ENCODE data around the gene ANTXRL. TPM values are rescaled to one million over a fixed set of nuclear protein-coding genes. Genes with fewer than 3 reads are reported as not detected.
"Not testable (repeated sequence)": the region's sequence is repeated elsewhere in the genome, so short reads cannot be mapped to it uniquely, and the experiment has no call there.

Gene ANTXRL
- total and polyA plus RNA-seq, 12 donors = 0.22 to 6.3 (median 0.49) TPM; not detected in 7

DNA sequence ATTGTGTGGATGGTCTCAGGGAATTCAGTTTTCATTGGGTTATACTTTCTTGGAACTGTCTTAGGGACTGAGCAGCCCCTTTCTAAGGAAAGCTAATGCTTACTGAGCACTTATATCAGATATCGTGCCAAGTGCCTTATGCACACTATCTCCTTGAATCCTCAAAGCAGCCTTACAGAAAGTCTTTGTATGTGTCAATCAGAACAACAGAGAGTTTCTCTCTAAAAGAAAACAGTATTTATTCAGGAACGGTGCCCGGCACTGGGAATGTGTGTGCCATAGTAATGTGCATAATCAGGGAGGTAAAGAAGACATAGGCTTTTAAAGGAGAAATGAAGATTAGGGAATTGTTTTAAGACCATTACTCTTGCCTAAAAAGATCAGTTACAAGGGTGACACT lies 17.3 kb downstream of the ANTXRL start:
- ATAC-seq (no peak), DNase-seq (no peak)
- WGBS, 2 donors = 85 to 87% methylated on average over 3 of the region's 3 CpGs
- no peaks in the 10 kb centered on the region for H3K36me3 ChIP-seq
- TF ChIP-seq, protein P1, sequence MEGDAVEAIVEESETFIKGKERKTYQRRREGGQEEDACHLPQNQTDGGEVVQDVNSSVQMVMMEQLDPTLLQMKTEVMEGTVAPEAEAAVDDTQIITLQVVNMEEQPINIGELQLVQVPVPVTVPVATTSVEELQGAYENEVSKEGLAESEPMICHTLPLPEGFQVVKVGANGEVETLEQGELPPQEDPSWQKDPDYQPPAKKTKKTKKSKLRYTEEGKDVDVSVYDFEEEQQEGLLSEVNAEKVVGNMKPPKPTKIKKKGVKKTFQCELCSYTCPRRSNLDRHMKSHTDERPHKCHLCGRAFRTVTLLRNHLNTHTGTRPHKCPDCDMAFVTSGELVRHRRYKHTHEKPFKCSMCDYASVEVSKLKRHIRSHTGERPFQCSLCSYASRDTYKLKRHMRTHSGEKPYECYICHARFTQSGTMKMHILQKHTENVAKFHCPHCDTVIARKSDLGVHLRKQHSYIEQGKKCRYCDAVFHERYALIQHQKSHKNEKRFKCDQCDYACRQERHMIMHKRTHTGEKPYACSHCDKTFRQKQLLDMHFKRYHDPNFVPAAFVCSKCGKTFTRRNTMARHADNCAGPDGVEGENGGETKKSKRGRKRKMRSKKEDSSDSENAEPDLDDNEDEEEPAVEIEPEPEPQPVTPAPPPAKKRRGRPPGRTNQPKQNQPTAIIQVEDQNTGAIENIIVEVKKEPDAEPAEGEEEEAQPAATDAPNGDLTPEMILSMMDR (IDR thresholded peaks at IDR 0.05) = no peak
- H3K27ac ChIP-seq = no peak overlapping the region
- H3K9me3 ChIP-seq = no peaks in the 10 kb centered on the region
- peaks cover 0 to 14% (median 0%) of the 10 kb centered on the region in 9 donors for H3K4me1 ChIP-seq
- intact Hi-C loops (cut with DNase I) = no loop called here
- no peaks in the 10 kb centered on the region for H3K27me3 ChIP-seq
- no peak overlapping the region for H3K4me3 ChIP-seq

DNA sequence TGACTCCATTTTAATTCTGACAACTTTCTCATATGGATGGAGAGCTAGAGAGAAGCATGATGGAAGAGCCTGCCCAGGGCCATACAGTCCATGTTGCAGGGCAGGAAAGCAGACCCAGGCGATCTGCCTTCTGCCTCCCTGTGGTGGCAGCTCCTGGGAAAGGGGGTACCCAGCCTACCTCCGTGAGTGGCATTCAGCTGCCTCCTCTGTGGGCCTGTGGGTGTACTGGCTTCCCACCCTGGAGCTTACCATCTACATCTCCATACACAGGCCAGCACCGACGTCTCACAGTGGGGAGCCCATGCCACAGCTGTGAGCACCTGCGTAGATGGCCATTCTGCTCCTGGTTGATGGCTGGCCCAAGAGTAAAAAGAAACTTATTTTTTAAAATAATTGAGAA lies 17.9 kb downstream of the ANTXRL start:
- intact Hi-C loops (cut with DNase I) = not testable (repeated sequence)

DNA sequence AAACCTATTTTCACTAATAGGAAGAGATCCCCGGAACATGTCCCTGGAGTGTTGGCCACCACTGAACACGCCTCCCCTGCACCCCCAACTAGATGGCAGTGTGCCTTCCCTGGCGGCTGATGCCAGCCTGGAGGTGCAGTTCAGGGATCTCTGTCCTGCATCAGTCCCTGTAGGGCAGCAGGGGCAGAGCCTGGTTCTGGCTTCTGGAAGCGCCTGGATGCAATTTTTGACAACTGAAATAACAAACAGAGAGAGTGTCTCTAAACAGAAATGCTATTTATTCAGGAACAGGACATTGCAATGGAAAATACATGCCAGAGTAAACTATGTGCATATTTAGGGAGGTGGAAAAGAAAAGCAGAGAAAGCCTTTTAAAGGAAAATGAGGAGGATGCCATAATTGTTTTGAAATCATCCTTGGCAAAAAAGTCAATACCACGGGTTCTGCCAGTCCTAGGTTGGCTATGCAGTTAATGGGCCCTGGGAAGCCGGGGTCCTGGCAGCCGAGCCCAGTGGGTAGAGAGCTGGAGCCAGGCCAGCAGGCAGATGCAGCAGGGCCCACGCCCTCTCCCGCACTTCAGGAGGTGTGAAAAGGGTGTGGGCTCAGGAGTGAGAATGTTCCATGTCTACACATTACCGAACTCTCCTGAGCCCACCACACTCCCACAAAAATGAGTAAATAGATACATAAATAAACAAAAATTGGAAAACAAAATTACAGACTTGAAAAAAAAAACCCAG lies 18.5 kb downstream of the ANTXRL start:
- H3K4me3 ChIP-seq = no peak overlapping the region
- H3K27me3 ChIP-seq = no peaks in the 10 kb centered on the region
- TF ChIP-seq, protein P1 (IDR thresholded peaks at IDR 0.05) = no peak
- no peaks in the 10 kb centered on the region for H3K36me3 ChIP-seq
- DNase-seq (no peak), ATAC-seq (no peak)
- no peak overlapping the region for H3K27ac ChIP-seq
- intact Hi-C loops (cut with DNase I) = no loop called here
- WGBS, 2 donors = 68 to 77% methylated on average over 10 of the region's 10 CpGs
- peaks cover 0 to 8% (median 0%) of the 10 kb centered on the region in 9 donors for H3K4me1 ChIP-seq
- no peaks in the 10 kb centered on the region for H3K9me3 ChIP-seq

More for the DNA sequence above, 17.9 kb downstream of the ANTXRL start:
- WGBS, 2 donors = 90 to 95% methylated on average over 5 of the region's 5 CpGs
- not testable (repeated sequence) for H3K9me3 ChIP-seq, DNase-seq, H3K4me3 ChIP-seq, H3K27ac ChIP-seq, H3K36me3 ChIP-seq, H3K27me3 ChIP-seq, ATAC-seq
- H3K4me1 ChIP-seq = peaks cover 0 to 12% (median 0%) of the 10 kb centered on the region in 9 donors

- DNase-seq = no peak
- TF ChIP-seq, protein P1 (IDR thresholded peaks at IDR 0.05) = no peak
- Histone ChIP-seq H3K36me3 (no peaks in the 10 kb centered on the region), H3K4me3 (no peak overlapping the region), H3K27ac (no peak overlapping the region), H3K27me3 (no peaks in the 10 kb centered on the region), H3K4me1 (peaks cover 0 to 8% (median 0%) of the 10 kb centered on the region in 9 donors), H3K9me3 (no peaks in the 10 kb centered on the region)
- intact Hi-C loops (cut with DNase I) = no loop called here
- ATAC-seq = no peak
- WGBS, 2 donors = 89 to 92% methylated on average over 1 of the region's 1 CpG
Measured at GRCh38 chr10:46305986-46306385, 19.2 kb downstream of the ANTXRL start.

- WGBS, 2 donors = 88 to 95% methylated on average over 5 of the region's 5 CpGs
- TF ChIP-seq, protein P1 (IDR thresholded peaks at IDR 0.05) = no peak
- H3K36me3 ChIP-seq = no peaks in the 10 kb centered on the region
- peaks cover 0 to 8% (median 0%) of the 10 kb centered on the region in 9 donors for H3K4me1 ChIP-seq
- no peak overlapping the region for H3K27ac ChIP-seq
- intact Hi-C loops (cut with DNase I) = no loop called here
- H3K4me3 ChIP-seq = no peak overlapping the region
- no peaks in the 10 kb centered on the region for H3K9me3 ChIP-seq
- H3K27me3 ChIP-seq = no peaks in the 10 kb centered on the region
- ATAC-seq = no peak
- no peak for DNase-seq
Measured at GRCh38 chr10:46306516-46307184, 19.9 kb downstream of the ANTXRL start.

Measured in heart right ventricle (tissue), 16 donors.